ENCODE measurements around the gene AZGP1.
"Not testable (repeated sequence)": the region's sequence is repeated elsewhere in the genome, so short reads cannot be mapped to it uniquely, and the experiment has no call there.

The AZGP1 gene

GRCh38 chr7:99996755-99997544, 21.1 kb upstream of the AZGP1 start:
- DNase-seq = no peak

DNA sequence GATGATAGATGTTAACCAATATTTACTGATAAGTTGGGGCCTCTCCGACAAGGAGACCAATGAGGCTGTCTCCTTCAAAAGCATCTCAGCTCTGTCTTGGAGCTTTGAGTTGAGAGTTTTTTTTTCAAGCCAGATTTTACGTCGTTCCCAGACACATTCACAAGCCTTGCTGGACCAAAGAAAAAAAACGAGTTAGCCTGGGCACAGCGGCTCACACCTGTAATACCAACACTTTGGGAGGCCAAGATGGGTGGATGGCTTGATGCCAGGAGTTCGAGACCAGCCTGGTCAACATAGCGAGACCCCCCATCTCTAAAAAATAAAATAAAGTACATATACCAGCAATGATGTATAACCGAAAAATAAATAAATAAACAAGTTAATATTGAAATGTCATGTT, 19.0 kb upstream of the AZGP1 start:
- DNase-seq = no peak

GRCh38 chr7:99992330-99993038, 16.7 kb upstream of the AZGP1 start:
- DNase-seq = no peak

DNA sequence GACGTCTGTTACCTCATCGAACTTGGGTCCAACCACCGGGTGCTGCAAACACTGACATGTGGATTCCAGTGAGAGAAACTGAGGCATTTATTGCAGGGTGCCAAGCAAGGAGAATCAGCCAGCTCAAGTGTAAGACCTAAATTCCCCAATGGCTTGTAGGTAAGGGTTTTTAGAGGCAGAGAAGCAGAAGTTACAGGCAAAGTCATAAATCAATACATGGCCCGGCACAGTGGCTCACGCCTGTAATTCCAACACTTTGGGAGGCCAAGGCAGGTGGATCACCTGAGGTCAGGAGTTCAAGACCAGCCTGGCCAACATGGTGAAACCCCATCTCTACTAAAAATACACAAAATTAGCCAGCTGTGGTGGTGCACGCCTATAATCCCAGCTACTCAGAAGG, 15.7 kb upstream of the AZGP1 start:
- DNase-seq = not testable (repeated sequence)

DNA sequence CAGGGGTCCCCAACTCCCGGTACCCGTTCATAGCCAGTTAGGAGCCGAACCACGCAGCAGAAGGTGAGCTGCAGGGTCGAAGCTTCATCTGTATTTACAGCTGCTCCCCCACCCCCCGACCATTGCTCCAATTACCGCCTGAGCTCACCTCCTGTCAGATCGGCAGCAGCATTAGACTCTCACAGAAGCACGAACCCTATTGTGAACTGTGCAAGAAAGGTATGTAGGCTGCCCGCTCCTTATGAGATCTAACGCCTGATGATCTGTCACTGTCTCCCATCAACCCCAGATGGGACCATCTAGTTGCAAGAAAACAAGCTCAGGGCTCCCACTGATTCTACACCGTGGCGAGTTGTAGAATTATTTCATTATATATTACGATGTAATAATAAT, 14.6 kb upstream of the AZGP1 start:
- no peak for DNase-seq

GRCh38 chr7:99987846-99988245, 12.0 kb upstream of the AZGP1 start:
- DNase-seq = no peak

GRCh38 chr7:99987306-99987705, 11.5 kb upstream of the AZGP1 start:
- DNase-seq = not testable (repeated sequence)

- DNase-seq = no peak
These were observed 8.8 kb upstream of the AZGP1 start for GRCh38 chr7:99984593-99984992.

GRCh38 chr7:99981066-99981465, 5.2 kb upstream of the AZGP1 start:
- not testable (repeated sequence) for DNase-seq

- not testable (repeated sequence) for DNase-seq
These were observed 4.6 kb upstream of the AZGP1 start for GRCh38 chr7:99980448-99980872.

GRCh38 chr7:99979814-99980225, 4.0 kb upstream of the AZGP1 start:
- peak; percentile 52 for DNase-seq

DNA sequence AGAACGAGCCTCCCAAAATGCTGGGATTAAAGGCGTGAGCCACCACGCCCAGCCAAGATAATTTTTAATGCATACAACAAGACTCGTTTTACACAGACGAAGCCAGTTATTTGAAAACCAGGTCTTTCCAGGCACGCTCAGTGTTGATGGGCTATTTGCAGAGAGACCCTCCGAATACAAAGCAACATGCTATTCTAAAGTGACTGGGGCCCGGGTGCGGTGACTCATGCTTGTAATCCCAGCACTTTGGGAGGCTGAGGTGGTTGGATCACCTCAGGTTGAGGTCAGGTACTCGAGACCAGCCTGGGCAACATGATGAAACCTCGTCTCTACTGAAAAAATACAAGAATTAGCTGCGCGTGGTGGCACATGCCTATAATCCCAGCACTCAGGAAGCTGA, 795 bp upstream of the AZGP1 start:
- DNase-seq = no peak

DNA sequence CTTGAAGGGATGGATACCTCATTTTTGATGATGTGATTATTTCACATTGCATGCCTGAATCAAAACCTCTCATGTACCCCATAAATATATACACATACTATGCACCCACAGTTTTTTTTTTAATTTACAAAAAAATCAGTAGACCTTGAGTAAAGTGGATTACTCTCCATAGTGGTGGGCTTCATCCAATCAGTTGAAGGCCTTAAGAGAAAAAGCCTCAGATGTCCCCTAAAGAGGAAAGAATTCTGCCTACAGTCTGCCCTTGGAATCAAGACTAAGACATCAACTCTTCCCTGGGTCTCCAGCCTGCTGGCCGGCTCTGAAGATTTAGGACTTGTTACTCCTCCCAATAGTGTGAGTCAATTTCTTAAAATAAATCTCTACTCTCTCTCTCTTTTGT, 1.1 kb downstream of the AZGP1 start:
- no peak for DNase-seq

GRCh38 chr7:99973817-99974216, 2.0 kb downstream of the AZGP1 start:
- not testable (repeated sequence) for DNase-seq

DNA sequence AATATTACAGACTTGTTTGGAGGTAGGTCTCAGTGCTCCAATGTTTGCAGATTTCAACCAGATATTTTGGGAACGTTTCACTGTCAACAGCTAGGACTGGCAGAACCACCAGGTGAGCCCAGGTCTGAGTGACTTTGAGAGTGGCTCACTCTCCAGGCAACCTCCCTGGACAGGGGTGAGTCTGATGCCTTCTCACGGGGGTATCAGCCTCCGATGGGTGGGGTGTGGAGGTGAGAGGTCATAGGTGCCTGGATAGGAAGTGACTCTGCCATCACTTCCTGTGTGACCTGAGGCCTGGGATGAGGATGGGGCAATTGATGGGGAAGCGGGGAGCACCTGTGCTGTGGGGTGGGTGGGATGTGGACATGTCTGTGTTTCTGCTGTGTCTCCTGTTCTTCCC, 4.6 kb downstream of the AZGP1 start:
- no peak for DNase-seq

- DNase-seq = not testable (repeated sequence)
These were observed 6.0 kb downstream of the AZGP1 start for GRCh38 chr7:99969813-99970212.

DNA sequence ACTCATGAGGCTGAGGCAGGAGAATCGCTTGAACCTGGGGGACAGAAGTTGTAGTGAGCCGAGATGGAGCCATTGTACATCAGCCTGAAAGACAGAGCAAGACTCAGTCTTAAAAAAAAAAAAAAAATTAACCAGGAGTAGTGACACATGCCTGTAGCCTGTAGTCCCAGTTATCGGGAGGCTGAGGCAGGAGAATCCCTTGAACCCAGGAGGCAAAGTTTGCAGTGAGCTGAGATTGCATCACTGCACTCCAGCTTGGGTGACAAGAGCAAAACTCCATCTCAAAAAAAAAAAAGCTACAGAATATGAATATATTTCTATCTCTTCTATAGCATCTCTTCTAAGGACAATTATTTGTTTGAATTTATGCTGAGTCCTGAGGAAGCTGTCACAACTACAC, 6.5 kb downstream of the AZGP1 start:
- no peak for DNase-seq

DNA sequence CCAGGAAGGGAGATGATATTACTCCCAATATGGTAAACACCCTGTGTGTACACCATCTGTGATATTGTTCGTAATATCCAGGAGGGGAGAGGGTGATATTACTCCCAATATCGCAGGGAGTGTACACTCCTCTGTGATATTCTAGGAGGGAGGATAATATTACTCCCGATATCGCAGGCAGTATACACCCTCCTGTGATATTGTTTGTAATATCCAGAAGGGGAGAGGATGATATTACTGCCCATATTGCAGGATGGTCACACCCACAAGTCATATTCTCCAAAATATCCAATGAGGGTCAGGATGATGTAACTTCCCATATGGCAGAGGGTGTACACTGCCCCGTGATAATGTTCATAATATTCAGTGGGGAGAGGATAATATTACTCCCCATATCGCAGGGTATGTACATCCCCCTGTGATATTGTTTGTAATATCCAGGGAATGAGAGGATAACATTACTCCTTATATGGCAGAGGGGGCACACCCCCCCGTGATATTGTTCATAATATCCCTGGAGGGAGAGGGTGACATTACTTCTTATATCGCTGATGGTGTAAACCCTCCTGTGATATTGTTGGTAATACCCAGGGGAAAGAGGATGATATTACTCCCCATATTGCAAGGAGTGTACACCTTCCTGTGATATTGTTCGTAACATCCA, 17.1 kb downstream of the AZGP1 start:
- DNase-seq = no peak

DNA sequence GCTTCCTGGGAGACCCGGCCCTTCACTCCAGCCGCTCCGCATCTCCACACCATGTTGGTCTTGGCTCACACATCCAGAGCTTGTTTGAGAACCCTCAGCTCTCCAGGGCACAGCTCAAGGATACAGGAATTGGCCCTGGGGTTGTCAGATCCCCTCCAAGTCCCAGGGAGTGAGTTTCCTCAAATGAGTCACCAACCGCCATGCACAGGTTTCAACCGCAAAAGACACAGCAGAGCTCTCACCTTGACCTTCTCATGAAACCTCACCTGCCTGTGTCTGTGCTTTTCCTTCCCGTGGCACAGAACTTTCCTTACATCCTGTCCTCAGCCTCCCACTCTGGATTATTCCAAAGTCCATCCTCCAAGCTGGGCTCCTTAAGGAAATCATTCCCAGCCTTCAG, 20.6 kb downstream of the AZGP1 start:
- DNase-seq = no peak

DNA sequence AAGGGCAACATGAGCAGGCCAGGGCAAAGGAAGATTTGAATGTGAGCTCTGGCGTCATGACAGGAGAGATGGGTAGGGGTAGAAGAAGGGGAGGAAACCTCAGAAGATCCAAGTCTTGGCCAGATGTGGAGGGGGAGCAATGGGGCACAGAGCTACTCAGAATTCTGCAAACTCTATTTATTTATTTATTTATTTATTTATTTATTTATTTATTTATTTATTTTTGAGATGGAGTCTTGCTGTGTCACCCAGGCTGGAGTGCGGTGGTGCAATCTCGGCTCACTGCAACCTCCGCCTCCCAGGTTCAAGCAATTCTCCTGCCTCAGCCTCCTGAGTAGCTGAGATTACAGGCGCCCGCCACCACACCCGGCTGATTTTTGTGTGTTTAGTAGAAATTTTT, 21.2 kb downstream of the AZGP1 start:
- not testable (repeated sequence) for DNase-seq

GRCh38 chr7:99953649-99954048, 22.2 kb downstream of the AZGP1 start:
- DNase-seq = no peak

DNA sequence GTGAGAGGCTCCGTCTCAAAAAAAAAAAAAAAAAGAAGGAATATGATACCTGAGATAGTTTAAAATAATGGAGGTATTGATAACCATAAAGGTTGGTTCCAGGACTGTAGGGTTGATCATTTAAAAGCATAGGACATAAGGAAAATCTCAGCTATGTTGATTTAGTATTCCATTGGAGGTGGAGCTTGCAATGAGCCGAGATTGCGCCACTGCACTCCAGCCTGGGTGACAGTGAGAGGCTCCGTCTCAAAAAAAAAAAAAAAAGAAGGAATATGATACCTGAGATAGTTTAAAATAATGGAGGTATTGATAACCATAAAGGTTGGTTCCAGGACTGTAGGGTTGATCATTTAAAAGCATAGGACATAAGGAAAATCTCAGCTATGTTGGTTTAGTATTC, 23.2 kb downstream of the AZGP1 start:
- not testable (repeated sequence) for DNase-seq

DNA sequence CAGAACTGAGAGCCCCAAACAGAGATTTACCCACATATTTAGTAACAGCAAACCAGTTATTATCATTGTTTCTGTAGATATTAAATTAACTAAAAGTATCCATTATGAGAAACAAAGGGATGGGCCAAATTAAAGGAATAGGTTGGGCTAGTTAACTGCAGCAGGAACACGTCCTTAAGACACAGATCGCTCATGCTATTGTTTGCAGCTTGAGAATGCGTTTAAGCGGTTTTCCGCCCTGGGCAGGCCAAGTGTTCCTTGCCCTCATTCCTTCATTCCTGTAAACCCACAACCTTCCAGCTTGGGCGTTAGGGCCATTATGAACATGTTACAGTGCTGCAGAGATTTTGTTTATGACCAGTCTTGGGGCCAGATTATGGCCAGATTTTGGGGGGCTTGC, 25.0 kb downstream of the AZGP1 start:
- DNase-seq = not testable (repeated sequence)

All from CD4-positive, alpha-beta T cell treated with Interleukin-15 for 1 hour (primary cell).